Measurements from ENCODE around the gene ATG13.
A peak's percentile ranks its signal among the peaks of the same experiment; 100 is the strongest.
"Not testable (repeated sequence)": the region's sequence is repeated elsewhere in the genome, so short reads cannot be mapped to it uniquely, and the experiment has no call there.

The ATG13 gene

DNA sequence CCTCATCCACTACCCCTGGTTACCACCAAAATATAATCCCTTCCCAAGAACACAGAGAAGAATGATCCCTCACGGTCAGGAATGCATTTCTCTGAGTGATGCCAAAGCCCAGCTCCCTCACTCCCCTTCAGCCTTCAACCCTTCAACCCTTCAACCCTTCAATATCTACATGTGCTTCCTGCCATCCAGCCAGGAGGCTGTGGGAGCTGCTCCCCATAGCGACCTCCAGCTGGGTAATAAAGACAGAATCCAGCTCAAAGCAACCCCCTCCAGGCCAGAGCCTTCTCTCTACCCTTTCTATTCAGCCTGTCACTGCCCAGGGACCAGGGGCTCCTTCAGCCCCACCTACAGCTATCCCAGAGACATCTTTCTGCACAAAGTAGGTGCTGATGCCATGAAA is 80.4 kb downstream of the ATG13 start:
- no peak overlapping the region for H3K4me3 ChIP-seq (ENCODE audit: low read length)
- H3K36me3 ChIP-seq (ENCODE audit: control insufficient read depth, insufficient read depth, low read length): peaks cover 24% of the 10 kb centered on the region
- H3K9ac ChIP-seq (ENCODE audit: low read length): no peak overlapping the region
- H3K27me3 ChIP-seq (ENCODE audit: control insufficient read depth, insufficient read depth, low read length): no peaks in the 10 kb centered on the region
- H3K27ac ChIP-seq (ENCODE audit: low read depth, low read length): no peak overlapping the region
- peaks cover 23% of the 10 kb centered on the region for H3K4me1 ChIP-seq (ENCODE audit: control insufficient read depth, insufficient read depth, low read length)

GRCh38 chr11:46698597-46698996 is 81.2 kb downstream of the ATG13 start:
- Histone ChIP-seq H3K27ac (ENCODE audit: low read depth, low read length) (no peak overlapping the region), H3K4me3 (ENCODE audit: low read length) (no peak overlapping the region), H3K27me3 (ENCODE audit: control insufficient read depth, insufficient read depth, low read length) (no peaks in the 10 kb centered on the region), H3K9ac (ENCODE audit: low read length) (no peak overlapping the region), H3K4me1 (ENCODE audit: control insufficient read depth, insufficient read depth, low read length) (peaks cover 23% of the 10 kb centered on the region), H3K36me3 (ENCODE audit: control insufficient read depth, insufficient read depth, low read length) (peaks cover 27% of the 10 kb centered on the region)

- H3K36me3 ChIP-seq (ENCODE audit: control insufficient read depth, insufficient read depth, low read length): peaks cover 26% of the 10 kb centered on the region
- peaks cover 23% of the 10 kb centered on the region for H3K4me1 ChIP-seq (ENCODE audit: control insufficient read depth, insufficient read depth, low read length)
- peak within 1 kb of the TSS; percentile 94 for H3K27ac ChIP-seq (ENCODE audit: low read depth, low read length)
- H3K27me3 ChIP-seq (ENCODE audit: control insufficient read depth, insufficient read depth, low read length): no peaks in the 10 kb centered on the region
- peak within 1 kb of the TSS; percentile 93 for H3K4me3 ChIP-seq (ENCODE audit: low read length)
- peak within 1 kb of the TSS; percentile 66 for H3K9ac ChIP-seq (ENCODE audit: low read length)
Measured at GRCh38 chr11:46700241-46701077, 83.1 kb downstream of the ATG13 start, which contains the start of the genes ARHGAP1 and ZNF408. TSS of gene ARHGAP1 (minus strand) at chr11:46700619. CDS start at chr11:46696107, 4,512 bp downstream. TSS of gene ZNF408 (plus strand) at chr11:46701031. CDS start at chr11:46701048, 17 bp downstream.

DNA sequence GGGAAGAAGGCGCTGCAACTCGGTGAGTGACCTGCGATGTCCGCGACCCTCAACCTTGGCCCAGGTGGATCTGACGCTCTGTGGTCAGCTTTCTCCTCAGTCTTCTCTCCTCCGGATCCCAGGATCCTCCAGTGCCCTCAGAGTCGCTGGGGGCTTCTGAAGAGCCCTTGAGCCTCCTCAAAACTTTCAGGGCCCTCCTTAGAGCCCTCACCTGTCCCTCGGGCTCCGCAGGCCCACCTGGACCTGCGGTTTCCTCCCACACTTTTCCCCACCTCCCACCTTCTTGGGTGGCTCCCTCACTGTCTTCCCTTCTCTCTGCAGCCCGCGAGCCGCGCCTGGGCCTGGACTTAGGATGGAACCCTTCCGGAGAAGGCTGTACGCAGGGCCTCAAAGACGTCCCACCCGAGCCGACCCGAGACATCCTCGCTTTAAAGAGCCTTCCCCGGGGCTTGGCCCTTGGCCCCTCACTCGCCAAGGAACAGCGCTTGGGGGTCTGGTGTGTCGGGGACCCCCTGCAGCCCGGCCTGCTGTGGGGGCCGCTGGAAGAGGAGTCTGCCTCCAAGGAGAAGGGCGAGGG is 83.8 kb downstream of the ATG13 start:
- H3K36me3 ChIP-seq (ENCODE audit: control insufficient read depth, insufficient read depth, low read length): peaks cover 25% of the 10 kb centered on the region
- H3K27me3 ChIP-seq (ENCODE audit: control insufficient read depth, insufficient read depth, low read length): no peaks in the 10 kb centered on the region
- H3K9ac ChIP-seq (ENCODE audit: low read length): peak overlapping the region; percentile 66
- peaks cover 23% of the 10 kb centered on the region for H3K4me1 ChIP-seq (ENCODE audit: control insufficient read depth, insufficient read depth, low read length)
- H3K27ac ChIP-seq (ENCODE audit: low read depth, low read length): peak overlapping the region; percentile 94
- H3K4me3 ChIP-seq (ENCODE audit: low read length): peak overlapping the region; percentile 93

DNA sequence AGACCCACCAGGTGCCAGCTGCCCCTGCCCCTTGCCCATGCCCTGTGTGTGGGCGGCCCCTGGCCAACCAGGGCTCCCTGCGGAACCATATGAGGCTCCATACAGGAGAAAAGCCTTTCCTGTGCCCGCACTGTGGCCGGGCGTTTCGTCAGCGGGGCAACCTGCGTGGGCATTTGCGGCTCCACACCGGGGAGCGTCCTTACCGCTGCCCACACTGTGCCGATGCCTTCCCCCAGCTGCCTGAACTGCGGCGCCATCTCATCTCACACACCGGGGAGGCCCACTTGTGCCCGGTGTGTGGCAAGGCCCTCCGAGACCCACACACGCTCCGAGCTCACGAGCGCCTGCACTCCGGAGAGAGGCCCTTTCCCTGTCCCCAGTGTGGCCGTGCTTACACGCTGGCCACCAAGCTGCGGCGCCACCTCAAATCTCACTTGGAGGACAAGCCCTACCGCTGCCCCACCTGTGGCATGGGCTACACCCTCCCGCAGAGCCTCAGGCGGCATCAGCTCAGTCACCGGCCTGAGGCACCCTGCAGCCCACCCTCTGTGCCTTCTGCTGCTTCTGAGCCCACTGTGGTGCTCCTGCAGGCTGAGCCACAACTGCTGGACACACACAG is 87.8 kb downstream of the ATG13 start:
- no peak overlapping the region for H3K27ac ChIP-seq (ENCODE audit: low read depth, low read length)
- H3K36me3 ChIP-seq (ENCODE audit: control insufficient read depth, insufficient read depth, low read length): peaks cover 37% of the 10 kb centered on the region
- H3K27me3 ChIP-seq (ENCODE audit: control insufficient read depth, insufficient read depth, low read length): no peaks in the 10 kb centered on the region
- no peak overlapping the region for H3K9ac ChIP-seq (ENCODE audit: low read length)
- H3K4me1 ChIP-seq (ENCODE audit: control insufficient read depth, insufficient read depth, low read length): peaks cover 5% of the 10 kb centered on the region
- H3K4me3 ChIP-seq (ENCODE audit: low read length): no peak overlapping the region

GRCh38 chr11:46706886-46707285 is 89.5 kb downstream of the ATG13 start:
- Histone ChIP-seq H3K36me3 (ENCODE audit: control insufficient read depth, insufficient read depth, low read length) (peaks cover 37% of the 10 kb centered on the region), H3K9ac (ENCODE audit: low read length) (no peak overlapping the region), H3K4me3 (ENCODE audit: low read length) (no peak overlapping the region), H3K27ac (ENCODE audit: low read depth, low read length) (no peak overlapping the region), H3K4me1 (ENCODE audit: control insufficient read depth, insufficient read depth, low read length) (peaks cover 2% of the 10 kb centered on the region), H3K27me3 (ENCODE audit: control insufficient read depth, insufficient read depth, low read length) (no peaks in the 10 kb centered on the region)

GRCh38 chr11:46709351-46709750 is 92.0 kb downstream of the ATG13 start:
- H3K4me1 ChIP-seq (ENCODE audit: control insufficient read depth, insufficient read depth, low read length); H3K27ac ChIP-seq (ENCODE audit: low read depth, low read length); H3K4me3 ChIP-seq (ENCODE audit: low read length); H3K9ac ChIP-seq (ENCODE audit: low read length); H3K27me3 ChIP-seq (ENCODE audit: control insufficient read depth, insufficient read depth, low read length): not testable (repeated sequence)
- peaks cover 25% of the 10 kb centered on the region for H3K36me3 ChIP-seq (ENCODE audit: control insufficient read depth, insufficient read depth, low read length)

DNA sequence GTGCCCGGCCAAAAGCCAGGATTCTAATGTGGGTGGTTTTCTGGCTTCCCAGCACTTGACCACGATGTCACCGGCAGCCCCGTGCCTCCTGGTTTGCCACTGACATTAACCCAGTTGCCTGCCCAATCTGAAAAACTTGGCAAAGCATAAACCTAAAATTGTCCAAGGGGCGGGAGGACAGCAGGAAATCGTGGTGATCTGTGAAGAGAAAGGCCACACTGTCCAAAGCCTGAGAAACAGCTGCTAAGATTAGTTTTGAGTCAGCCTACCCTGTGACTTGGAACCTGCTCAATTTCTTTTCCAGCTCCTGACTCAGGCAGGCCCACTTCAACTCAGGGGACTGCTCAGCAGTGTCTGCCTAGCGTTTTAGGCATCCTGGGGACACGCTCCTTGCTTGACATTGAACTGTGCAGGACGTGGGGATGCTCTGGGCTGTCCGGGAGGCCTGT is 93.5 kb downstream of the ATG13 start:
- Histone ChIP-seq H3K27me3 (ENCODE audit: control insufficient read depth, insufficient read depth, low read length) (no peaks in the 10 kb centered on the region), H3K4me1 (ENCODE audit: control insufficient read depth, insufficient read depth, low read length) (peaks cover 2% of the 10 kb centered on the region), H3K36me3 (ENCODE audit: control insufficient read depth, insufficient read depth, low read length) (peaks cover 15% of the 10 kb centered on the region), H3K27ac (ENCODE audit: low read depth, low read length) (peak overlapping the region; percentile 80), H3K9ac (ENCODE audit: low read length) (no peak overlapping the region), H3K4me3 (ENCODE audit: low read length) (no peak overlapping the region)

DNA sequence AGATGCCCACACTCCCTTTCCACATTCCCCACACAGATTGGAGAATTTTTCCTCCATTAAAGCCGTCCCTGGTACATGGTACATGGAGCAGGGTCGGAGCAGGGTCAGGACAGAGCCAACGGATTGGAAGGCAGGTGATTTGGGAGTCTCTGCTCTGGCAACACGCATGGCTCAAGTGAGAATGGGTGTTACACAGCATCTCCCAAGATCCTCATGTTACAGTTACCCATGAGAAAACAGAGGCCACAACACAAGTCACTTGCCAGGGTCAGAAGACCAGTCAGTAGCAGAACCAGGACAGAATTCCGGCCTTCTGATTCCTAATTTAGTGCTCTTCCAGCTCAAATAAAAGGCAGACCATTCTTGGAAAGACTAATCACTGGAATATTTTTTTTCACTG is 94.0 kb downstream of the ATG13 start:
- Histone ChIP-seq H3K4me1 (ENCODE audit: control insufficient read depth, insufficient read depth, low read length) (peaks cover 2% of the 10 kb centered on the region), H3K4me3 (ENCODE audit: low read length) (no peak overlapping the region), H3K9ac (ENCODE audit: low read length) (no peak overlapping the region), H3K27me3 (ENCODE audit: control insufficient read depth, insufficient read depth, low read length) (no peaks in the 10 kb centered on the region), H3K36me3 (ENCODE audit: control insufficient read depth, insufficient read depth, low read length) (peaks cover 12% of the 10 kb centered on the region), H3K27ac (ENCODE audit: low read depth, low read length) (peak overlapping the region; percentile 80)

GRCh38 chr11:46712874-46713576 is 95.7 kb downstream of the ATG13 start:
- no peak overlapping the region for H3K27ac ChIP-seq (ENCODE audit: low read depth, low read length)
- no peaks in the 10 kb centered on the region for H3K27me3 ChIP-seq (ENCODE audit: control insufficient read depth, insufficient read depth, low read length)
- H3K36me3 ChIP-seq (ENCODE audit: control insufficient read depth, insufficient read depth, low read length): no peaks in the 10 kb centered on the region
- no peak overlapping the region for H3K4me3 ChIP-seq (ENCODE audit: low read length)
- H3K9ac ChIP-seq (ENCODE audit: low read length): no peak overlapping the region
- H3K4me1 ChIP-seq (ENCODE audit: control insufficient read depth, insufficient read depth, low read length): peaks cover 2% of the 10 kb centered on the region

DNA sequence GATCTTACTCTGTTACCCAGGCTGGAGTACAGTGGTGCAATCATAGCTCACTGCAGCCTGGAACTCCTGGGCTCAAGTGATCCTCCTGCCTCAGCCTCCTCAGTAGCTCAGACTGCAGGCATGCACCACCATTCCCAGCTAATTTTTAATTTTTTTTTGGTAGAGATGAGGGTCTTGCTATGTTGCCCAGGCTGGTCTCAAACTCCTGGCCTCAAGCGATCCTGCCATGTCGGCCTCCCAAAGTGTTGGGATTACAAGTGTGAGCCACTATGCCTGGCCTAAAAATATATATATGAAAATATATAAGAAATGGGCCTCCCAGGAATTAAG is 100.4 kb downstream of the ATG13 start:
- H3K4me3 ChIP-seq (ENCODE audit: low read length); H3K27me3 ChIP-seq (ENCODE audit: control insufficient read depth, insufficient read depth, low read length); H3K4me1 ChIP-seq (ENCODE audit: control insufficient read depth, insufficient read depth, low read length); H3K9ac ChIP-seq (ENCODE audit: low read length); H3K27ac ChIP-seq (ENCODE audit: low read depth, low read length); H3K36me3 ChIP-seq (ENCODE audit: control insufficient read depth, insufficient read depth, low read length): not testable (repeated sequence)

Data from rectal smooth muscle tissue (tissue), 1 donor.